OCI-LY7 (cell line): ENCODE data around the gene LTBP2. TPM values are rescaled to one million over a fixed set of nuclear protein-coding genes. Genes with fewer than 3 reads are reported as not detected.

Source experiments
- BruUV-seq: library from RNA; stranded (reverse); fragments of 400-500 nt; replicated peaks from 2 replicates; lab custom pipeline; 2021; lab: Mats Ljungman, UMichigan
- CTCF ChIA-PET: fragments of 300-600 bp; sonication (Branson Sonifier 250); formaldehyde crosslinking; loops from one replicate; lab custom pipeline; 2022; ENCODE audit warnings: antibody characterized with exemption; ENCODE audit not compliant: unreplicated experiment; lab: Charles Lee
- POLR2A ChIA-PET: fragments of 300-600 bp; sonication (Branson Sonifier 250); formaldehyde crosslinking; loops from one replicate; lab custom pipeline; 2022; ENCODE audit warnings: antibody characterized with exemption; lab: Charles Lee
- DNase-seq: peaks from one replicate; pipeline ENCODE4 v3.0.0-alpha.2; 2015; ENCODE audit warnings: low spot score
- H2AFZ ChIP-seq: fragments of 200-600 bp; sonication (generic), shearing (Covaris generic); 2 replicates; pipeline ENCODE4 v1.6.1; 2014; ENCODE audit warnings: mild to moderate bottlenecking, antibody characterized with exemption, low read length, moderate library complexity
- H3K27ac ChIP-seq: fragments of 200-600 bp; sonication (generic); 2 replicates; pipeline ENCODE4 v1.5.1; 2014; ENCODE audit warnings: mixed run types, low read depth, mild to moderate bottlenecking, moderate library complexity, low read length, inconsistent platforms; ENCODE audit not compliant: poor library complexity, severe bottlenecking
- H3K36me3 ChIP-seq: fragments of 200-600 bp; sonication (generic); 2 replicates; pipeline ENCODE4 v1.6.1; 2014; ENCODE audit warnings: mild to moderate bottlenecking, antibody characterized with exemption, low read length, moderate library complexity, mixed read lengths; ENCODE audit not compliant: insufficient read depth
- H3K4me1 ChIP-seq: fragments of 200-600 bp; sonication (generic); 2 replicates; pipeline ENCODE4 v1.5.1; 2014; ENCODE audit warnings: mild to moderate bottlenecking, low read length; ENCODE audit not compliant: insufficient read depth, poor library complexity, severe bottlenecking
- H3K4me2 ChIP-seq: fragments of 200-600 bp; sonication (generic); 2 replicates; pipeline ENCODE4 v1.6.1; 2014; ENCODE audit warnings: mild to moderate bottlenecking, low read length
- H3K4me3 ChIP-seq: fragments of 200-600 bp; sonication (generic); 2 replicates; pipeline ENCODE4 v1.5.1; 2014; ENCODE audit warnings: mild to moderate bottlenecking, low read depth, low read length; ENCODE audit not compliant: poor library complexity, severe bottlenecking
- H3K79me2 ChIP-seq: fragments of 200-600 bp; sonication (generic); 2 replicates; pipeline ENCODE4 v1.6.1; 2016; ENCODE audit warnings: low read depth, mild to moderate bottlenecking, low read length, moderate library complexity, mixed read lengths; ENCODE audit not compliant: insufficient read depth
- H3K9me2 ChIP-seq: fragments of 200-600 bp; sonication (generic); 2 replicates; pipeline ENCODE4 v1.6.1; 2016; ENCODE audit warnings: mild to moderate bottlenecking, low read length, mixed read lengths; ENCODE audit not compliant: insufficient read depth
- H3K9me3 ChIP-seq: fragments of 200-600 bp; sonication (generic); 2 replicates; pipeline ENCODE4 v1.6.1; 2014; ENCODE audit warnings: mild to moderate bottlenecking, mixed run types, low read length, mixed read lengths
- H4K20me1 ChIP-seq: fragments of 200-600 bp; sonication (generic); 2 replicates; pipeline ENCODE4 v1.6.1; 2014; ENCODE audit warnings: mild to moderate bottlenecking, antibody characterized with exemption, low read length, moderate library complexity, mixed read lengths; ENCODE audit not compliant: insufficient read depth
- EZH2phosphoT487 ChIP-seq: fragments of 200-600 bp; sonication (generic); IDR thresholded peaks from 2 replicates; pipeline ENCODE4 v1.6.1; 2018; ENCODE audit warnings: low read depth, borderline replicate concordance, mild to moderate bottlenecking, mixed run types, antibody characterized with exemption, low read length, moderate library complexity, mixed read lengths
- intact Hi-C: fragments of 100-400 bp; cut with micrococcal nuclease; formaldehyde crosslinking; loops from one replicate; pipeline ENCODE4 v1.10.0; 2022; ENCODE audit not compliant: unreplicated experiment
- total RNA-seq, 2 experiments: library from RNA; depleted of rRNA in 1 of 2; stranded (reverse); fragments of >200 nt in 1 of 2; shearing (Covaris generic) in 1 of 2; gene quantifications; 2 replicates each; pipeline ENCODE4 v1.2.3, GENCODE V29; 2014 to 2022
- TF ChIP-seq, protein P1 (sequence below): fragments of 200-600 bp; sonication (generic); conservative IDR thresholded peaks from 2 replicates; pipeline ENCODE4 v1.5.1; 2014; ENCODE audit warnings: mild to moderate bottlenecking, antibody characterized with exemption, low read length, moderate library complexity, mixed read lengths

Gene LTBP2
- total RNA-seq, 2 experiments from 2014 or later: 0.15 to 0.25 TPM

DNA sequence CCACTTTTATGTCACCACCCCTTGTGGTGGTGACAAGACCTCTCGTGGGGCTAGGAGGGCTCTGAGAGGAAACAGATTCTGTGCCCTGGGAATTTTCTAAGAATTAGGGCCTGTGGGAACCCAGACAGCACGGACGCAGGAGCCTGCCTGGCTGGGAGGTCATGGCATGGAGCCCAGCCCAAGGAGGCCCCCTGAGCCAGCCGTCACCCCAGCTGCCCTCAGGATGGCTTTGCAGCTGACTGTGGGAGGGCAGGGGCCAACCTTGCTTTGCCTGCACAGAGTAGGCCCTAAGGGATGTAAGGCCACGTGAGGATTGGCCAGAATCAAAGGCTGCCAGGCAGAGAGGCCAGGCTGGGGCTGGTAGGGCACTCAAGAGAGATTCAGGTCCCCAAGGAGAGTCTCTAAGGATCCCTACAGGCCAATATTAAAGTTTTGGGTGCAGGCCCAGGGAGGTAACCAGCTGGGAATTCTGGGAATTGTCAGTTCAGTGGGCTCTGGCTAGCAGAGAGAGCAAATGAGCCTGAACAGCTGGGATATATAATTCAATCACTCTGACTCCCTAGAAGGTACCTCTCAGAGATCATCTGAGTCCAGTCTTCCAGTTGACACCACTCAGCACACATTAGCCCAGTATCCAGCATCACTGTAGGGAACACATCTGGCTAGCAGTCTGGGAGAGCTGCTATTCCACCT, 6.4 kb downstream of the LTBP2 start:
- Histone ChIP-seq H3K27ac (no peak overlapping the region), H4K20me1 (no peaks in the 10 kb centered on the region), H2AFZ (no peak overlapping the region), H3K36me3 (no peaks in the 10 kb centered on the region), H3K9me3 (no peaks in the 10 kb centered on the region), H3K79me2 (no peaks in the 10 kb centered on the region), H3K4me3 (no peak overlapping the region), H3K4me1 (peaks cover 9% of the 10 kb centered on the region), H3K4me2 (no peak overlapping the region), H3K9me2 (no peaks in the 10 kb centered on the region)
- intact Hi-C loops: loop anchor here (5.0 kb wide), 3 partner anchors 103 to 252 kb away; no protein-coding TSS in a partner anchor
- DNase-seq: no peak
- ChIA-PET POLR2A (no interaction called here), CTCF (interaction anchor here (1.0 kb wide), 1 partner anchor 15 kb away, joined by 3 read pairs; no protein-coding TSS in a partner anchor)
- no TSS peak for BruUV-seq
- no peak for TF ChIP-seq EZH2phosphoT487
- TF ChIP-seq, protein P1, sequence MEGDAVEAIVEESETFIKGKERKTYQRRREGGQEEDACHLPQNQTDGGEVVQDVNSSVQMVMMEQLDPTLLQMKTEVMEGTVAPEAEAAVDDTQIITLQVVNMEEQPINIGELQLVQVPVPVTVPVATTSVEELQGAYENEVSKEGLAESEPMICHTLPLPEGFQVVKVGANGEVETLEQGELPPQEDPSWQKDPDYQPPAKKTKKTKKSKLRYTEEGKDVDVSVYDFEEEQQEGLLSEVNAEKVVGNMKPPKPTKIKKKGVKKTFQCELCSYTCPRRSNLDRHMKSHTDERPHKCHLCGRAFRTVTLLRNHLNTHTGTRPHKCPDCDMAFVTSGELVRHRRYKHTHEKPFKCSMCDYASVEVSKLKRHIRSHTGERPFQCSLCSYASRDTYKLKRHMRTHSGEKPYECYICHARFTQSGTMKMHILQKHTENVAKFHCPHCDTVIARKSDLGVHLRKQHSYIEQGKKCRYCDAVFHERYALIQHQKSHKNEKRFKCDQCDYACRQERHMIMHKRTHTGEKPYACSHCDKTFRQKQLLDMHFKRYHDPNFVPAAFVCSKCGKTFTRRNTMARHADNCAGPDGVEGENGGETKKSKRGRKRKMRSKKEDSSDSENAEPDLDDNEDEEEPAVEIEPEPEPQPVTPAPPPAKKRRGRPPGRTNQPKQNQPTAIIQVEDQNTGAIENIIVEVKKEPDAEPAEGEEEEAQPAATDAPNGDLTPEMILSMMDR: no peak

DNA sequence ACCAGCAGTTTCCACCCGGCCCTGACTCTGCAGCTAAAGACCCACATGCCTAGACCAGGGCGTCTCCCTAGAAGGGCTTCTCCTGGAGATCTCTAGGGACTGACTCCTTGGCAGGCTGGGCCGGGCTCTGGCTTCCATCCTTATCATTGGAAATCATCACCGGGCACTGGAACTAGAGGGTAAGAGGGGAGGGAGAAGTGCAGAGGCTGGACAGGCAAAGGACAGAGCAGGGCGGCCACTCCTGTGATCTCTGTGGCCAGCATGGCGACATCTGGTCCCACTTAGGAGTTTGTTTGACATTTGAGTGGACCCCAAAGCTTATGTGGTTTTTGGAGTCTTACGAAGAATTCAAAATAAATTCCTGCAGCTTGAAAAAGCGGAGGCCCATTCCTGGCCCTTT, 7.1 kb downstream of the LTBP2 start:
- ChIA-PET CTCF (interaction anchor here (1.0 kb wide), 1 partner anchor 14 kb away, joined by 3 read pairs; no protein-coding TSS in a partner anchor), POLR2A (no interaction called here)
- TF ChIP-seq, protein P1: no peak
- no peak for TF ChIP-seq EZH2phosphoT487

DNA sequence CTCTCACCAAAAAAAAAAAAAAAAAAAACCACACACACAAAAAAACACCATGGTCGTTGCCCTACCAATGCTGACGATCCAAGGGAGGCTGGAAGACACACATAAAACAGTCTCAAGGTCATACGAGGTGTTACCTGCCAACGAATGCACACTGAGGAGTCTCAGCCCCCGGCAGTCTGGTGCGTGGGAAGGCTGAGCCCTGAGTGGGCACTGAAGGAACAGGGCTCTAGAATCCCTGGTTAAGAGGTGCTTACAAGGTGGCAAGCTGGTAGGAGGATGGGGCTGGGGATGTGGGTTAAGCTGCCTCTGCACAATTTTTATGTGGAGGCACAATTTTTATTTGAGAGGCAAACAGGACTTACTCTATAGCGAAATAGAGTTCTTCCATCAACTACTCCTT, 7.9 kb downstream of the LTBP2 start:
- ChIA-PET POLR2A (interaction anchor here (0.7 to 1.2 kb wide), 2 partner anchors 13 to 58 kb away, joined by 3 to 6 read pairs; no protein-coding TSS in a partner anchor), CTCF (no interaction called here)
- H3K36me3 ChIP-seq: no peaks in the 10 kb centered on the region
- BruUV-seq: no TSS peak
- TF ChIP-seq, protein P1: no peak
- TF ChIP-seq EZH2phosphoT487: no peak
- H3K79me2 ChIP-seq: no peaks in the 10 kb centered on the region
- DNase-seq: no peak
- H3K9me2 ChIP-seq: no peaks in the 10 kb centered on the region
- no peak overlapping the region for H2AFZ ChIP-seq
- no peaks in the 10 kb centered on the region for H3K9me3 ChIP-seq
- intact Hi-C loops: no loop called here
- H3K4me3 ChIP-seq: no peak overlapping the region
- no peak overlapping the region for H3K27ac ChIP-seq
- H3K4me1 ChIP-seq: peaks cover 3% of the 10 kb centered on the region
- H3K4me2 ChIP-seq: no peak overlapping the region
- no peaks in the 10 kb centered on the region for H4K20me1 ChIP-seq

More for the DNA sequence above, 7.1 kb downstream of the LTBP2 start:
- intact Hi-C loops: loop anchor here (5.0 kb wide), 3 partner anchors 103 to 252 kb away; no protein-coding TSS in a partner anchor
- Histone ChIP-seq H3K9me2 (no peaks in the 10 kb centered on the region), H4K20me1 (no peaks in the 10 kb centered on the region), H2AFZ (no peak overlapping the region), H3K4me3 (no peak overlapping the region), H3K27ac (no peak overlapping the region), H3K36me3 (no peaks in the 10 kb centered on the region), H3K4me1 (peaks cover 9% of the 10 kb centered on the region), H3K4me2 (no peak overlapping the region), H3K79me2 (no peaks in the 10 kb centered on the region), H3K9me3 (no peaks in the 10 kb centered on the region)
- no peak for DNase-seq
- no TSS peak for BruUV-seq
